H1 (cell line): ENCODE results near the gene RAG2. TPM values are rescaled to one million over a fixed set of nuclear protein-coding genes. Genes with fewer than 3 reads are reported as not detected.

ENCODE experiments used
- CTCF ChIA-PET: fragments of 300-600 bp; sonication (Branson Sonifier 250); formaldehyde crosslinking; loops from one replicate; lab custom pipeline; 2021; ENCODE audit not compliant: partially characterized antibody; lab: Charles Lee
- POLR2A ChIA-PET: fragments of 300-600 bp; sonication (Branson Sonifier 250); formaldehyde crosslinking; loops from one replicate; lab custom pipeline; 2021; ENCODE audit warnings: inconsistent platforms; ENCODE audit not compliant: partially characterized antibody; lab: Charles Lee
- DNase-seq, 2 experiments: peaks; one replicate each; pipeline versions ENCODE4 v3.0.0 to v3.0.0-alpha.2; 2010 to 2022; ENCODE audit warnings: low spot score in 2 of 2, low read depth in 1 of 2, mixed read lengths in 1 of 2
- FAIRE-seq: peaks from 2 replicates; lab custom pipeline; 2011; peaks lifted over from hg19 to GRCh38; lab: Jason Lieb, UNC
- H2AFZ ChIP-seq: 2 replicates; pipeline ENCODE4 v1.8.1; 2012; ENCODE audit warnings: low read length, inconsistent platforms
- H2AK5ac ChIP-seq: 2 replicates; pipeline ENCODE4 v1.6.1; 2013; ENCODE audit warnings: low read depth, low read length
- H2BK120ac ChIP-seq: replicated peaks from 2 replicates; pipeline ENCODE3; 2013; ENCODE audit warnings: low read depth, low read length, inconsistent platforms
- H2BK12ac ChIP-seq: 2 replicates; pipeline ENCODE4 v1.6.1; 2013; ENCODE audit warnings: low read depth, low read length
- H2BK15ac ChIP-seq: 2 replicates; pipeline ENCODE4 v1.6.1; 2013; ENCODE audit warnings: low read length
- H2BK20ac ChIP-seq: 2 replicates; pipeline ENCODE4 v1.6.1; 2013; ENCODE audit warnings: low read length
- H2BK5ac ChIP-seq: 2 replicates; pipeline ENCODE4 v1.6.1; 2013; ENCODE audit warnings: low read depth, low read length
- H3K14ac ChIP-seq: 2 replicates; pipeline ENCODE4 v1.6.1; 2013; ENCODE audit warnings: inconsistent platforms; ENCODE audit not compliant: insufficient read length
- H3K18ac ChIP-seq: 2 replicates; pipeline ENCODE4 v1.6.1; 2013; ENCODE audit warnings: low read length; ENCODE audit errors: extremely low read depth
- H3K23ac ChIP-seq: 2 replicates; pipeline ENCODE4 v1.6.1; 2013; ENCODE audit warnings: inconsistent platforms; ENCODE audit not compliant: insufficient read length
- H3K23me2 ChIP-seq: 2 replicates; pipeline ENCODE4 v1.6.1; 2013; ENCODE audit warnings: low read depth, low read length
- H3K27ac ChIP-seq: 2 replicates; pipeline ENCODE4 v1.6.1; 2011; ENCODE audit warnings: low read depth, low read length, inconsistent platforms
- H3K27me3 ChIP-seq, 4 experiments: replicated peaks in 1 of 4; 1 replicate in 1 of 4; 2 replicates in 3 of 4; pipeline versions ENCODE4 v1.6.1 to v1.8.1; 2011 to 2013; ENCODE audit warnings: low read length in 3 of 4, mild to moderate bottlenecking in 3 of 4, inconsistent platforms in 2 of 4, mixed read lengths in 2 of 4, moderate library complexity in 1 of 4; ENCODE audit not compliant: control insufficient read depth in 3 of 4, insufficient read depth in 3 of 4; ENCODE audit errors: extremely low read depth in 1 of 4
- H3K36me3 ChIP-seq, 4 experiments: 2 replicates each; pipeline versions ENCODE4 v1.6.1 to v1.8.1; 2011 to 2013; ENCODE audit warnings: mild to moderate bottlenecking in 4 of 4, low read length in 3 of 4, moderate library complexity in 2 of 4, control low read depth in 1 of 4, inconsistent platforms in 1 of 4; ENCODE audit not compliant: insufficient read depth in 4 of 4, control insufficient read depth in 2 of 4
- H3K4ac ChIP-seq: replicated peaks from 2 replicates; pipeline ENCODE3; 2013; ENCODE audit warnings: low read length, low read depth, mixed read lengths, inconsistent platforms; ENCODE audit not compliant: insufficient read length
- H3K4me1 ChIP-seq, 4 experiments: replicated peaks in 1 of 4; 1 replicate in 1 of 4; 2 replicates in 3 of 4; pipeline versions ENCODE4 v1.6.1 to v1.8.1; 2011 to 2013; ENCODE audit warnings: low read length in 3 of 4, inconsistent platforms in 2 of 4, mixed read lengths in 1 of 4; ENCODE audit not compliant: insufficient read depth in 4 of 4, control insufficient read depth in 3 of 4
- H3K4me2 ChIP-seq, 2 experiments: 2 replicates each; pipeline versions ENCODE4 v1.6.1 to v1.8.1; 2011 to 2013; ENCODE audit warnings: low read depth in 2 of 2, low read length in 2 of 2, control low read depth in 1 of 2, inconsistent platforms in 1 of 2, mild to moderate bottlenecking in 1 of 2; ENCODE audit not compliant: insufficient read depth in 1 of 2
- H3K4me3 ChIP-seq, 4 experiments: fragments of 200-600, 300-600 bp in 1 of 4; sonication (generic), shearing (Covaris generic), sonication (Bioruptor Twin) in 1 of 4; 2 replicates each; pipeline versions ENCODE4 v1.5.1 to v1.8.1; 2011 to 2016; ENCODE audit warnings: low read length in 4 of 4, low read depth in 3 of 4, control low read depth in 2 of 4, inconsistent platforms in 2 of 4, mild to moderate bottlenecking in 2 of 4, mixed read lengths in 1 of 4, moderate library complexity in 1 of 4; ENCODE audit not compliant: insufficient read depth in 2 of 4; ENCODE audit errors: extremely low read depth in 1 of 4
- H3K56ac ChIP-seq: replicated peaks from 2 replicates; pipeline ENCODE3; 2013; ENCODE audit warnings: low read depth, mild to moderate bottlenecking, mixed read lengths, low read length, inconsistent platforms; ENCODE audit not compliant: insufficient read length
- H3K79me1 ChIP-seq: 2 replicates; pipeline ENCODE4 v1.6.1; 2013; ENCODE audit warnings: low read depth, low read length, control low read depth
- H3K79me2 ChIP-seq, 2 experiments: 2 replicates each; pipeline versions ENCODE4 v1.6.1 to v1.8.1; 2012 to 2013; ENCODE audit warnings: low read length in 2 of 2, mild to moderate bottlenecking in 2 of 2, inconsistent platforms in 1 of 2; ENCODE audit not compliant: insufficient read depth in 2 of 2, control insufficient read depth in 1 of 2
- H3K9ac ChIP-seq, 4 experiments: replicated peaks in 1 of 4; 1 replicate in 1 of 4; 2 replicates in 3 of 4; pipeline versions ENCODE4 v1.6.1 to v1.8.1; 2011 to 2013; ENCODE audit warnings: low read depth in 3 of 4, low read length in 3 of 4, control low read depth in 2 of 4, mild to moderate bottlenecking in 2 of 4, moderate library complexity in 2 of 4, inconsistent platforms in 1 of 4; ENCODE audit errors: extremely low read depth in 1 of 4
- H3K9me3 ChIP-seq, 2 experiments: 2 replicates each; pipeline versions ENCODE4 v1.6.1 to v1.8.1; 2012 to 2013; ENCODE audit warnings: mild to moderate bottlenecking in 2 of 2, moderate library complexity in 2 of 2, control low read depth in 1 of 2, inconsistent platforms in 1 of 2, low read depth in 1 of 2, low read length in 1 of 2, mixed read lengths in 1 of 2; ENCODE audit not compliant: insufficient read depth in 2 of 2
- H4K20me1 ChIP-seq, 2 experiments: replicated peaks in 1 of 2; 2 replicates each; pipeline versions ENCODE3 to v1.8.1; 2011 to 2013; ENCODE audit warnings: inconsistent platforms in 2 of 2, low read length in 2 of 2, mild to moderate bottlenecking in 1 of 2; ENCODE audit not compliant: insufficient read depth in 2 of 2, control insufficient read depth in 1 of 2
- H4K5ac ChIP-seq: 2 replicates; pipeline ENCODE4 v1.6.1; 2013; ENCODE audit warnings: low read length, low read depth, mixed read lengths, inconsistent platforms; ENCODE audit not compliant: insufficient read length
- H4K8ac ChIP-seq: 2 replicates; pipeline ENCODE4 v1.8.0; 2013; ENCODE audit warnings: mild to moderate bottlenecking, moderate library complexity, low read length, inconsistent platforms; ENCODE audit not compliant: insufficient read depth; ENCODE audit errors: extremely low read depth
- H4K91ac ChIP-seq: replicated peaks from 2 replicates; pipeline ENCODE3; 2013; ENCODE audit warnings: low read length, mixed read lengths, inconsistent platforms; ENCODE audit not compliant: insufficient read length
- JUN ChIP-seq: IDR thresholded peaks from 2 replicates; pipeline ENCODE4 v1.6.1; 2011; ENCODE audit warnings: low read depth, mild to moderate bottlenecking, improper control_type of control experiment, low read length
- PHF8 ChIP-seq: fragments of 200-600 bp; sonication (generic); conservative IDR thresholded peaks from 2 replicates; pipeline ENCODE4 v1.7.1; 2012; ENCODE audit warnings: low read depth, mild to moderate bottlenecking, inconsistent platforms, low read length, moderate library complexity
- TBP ChIP-seq: IDR thresholded peaks from 2 replicates; pipeline ENCODE4 v1.6.1; 2011; ENCODE audit warnings: low read depth, low read length, improper control_type of control experiment
- TEAD4 ChIP-seq: IDR thresholded peaks from 2 replicates; pipeline ENCODE4 v1.6.1; 2012; ENCODE audit warnings: low read depth, low read length, inconsistent platforms, mixed read lengths
- ZNF274 ChIP-seq: IDR thresholded peaks from 2 replicates; pipeline ENCODE4 v1.7.0; 2012; ENCODE audit warnings: low read length, borderline replicate concordance; ENCODE audit errors: extremely low read depth
- WGBS, 2 experiments: shearing (Covaris generic) in 1 of 2; methylation state at CpG; one replicate each; pipeline versions ENCODE4 v1.1.6 to v1.1.7; 2013 to 2015; ENCODE audit warnings: low lambda C conversion rate in 2 of 2, mixed read lengths in 2 of 2, inconsistent platforms in 1 of 2, low coverage in 1 of 2, missing lambda C conversion rate in 1 of 2; ENCODE audit not compliant: insufficient replicate concordance in 2 of 2, insufficient coverage in 1 of 2, insufficient read length in 1 of 2; ENCODE audit errors: extremely low coverage in 1 of 2, missing lambda C conversion rate in 1 of 2; 5-methylcytosine and 5-hydroxymethylcytosine counted together
- long read RNA-seq, 2 experiments: library from RNA in 1 of 2; library from capped mRNA in 1 of 2; stranded (forward); transcript quantifications; one replicate each; pipeline ENCODE4 v2.0.0, GENCODE V29; 2021; ENCODE audit warnings: inconsistent platforms in 1 of 2
- polyA minus RNA-seq, 3 experiments: library from RNA; depleted of rRNA, polyadenylated mRNA; stranded (reverse); fragments of >200 nt; gene quantifications; 1 replicate in 2 of 3; 2 replicates in 1 of 3; pipeline ENCODE4 v1.2.3, GENCODE V29; 2011
- polyA plus RNA-seq, 7 experiments: library from polyadenylated mRNA; depleted of rRNA in 3 of 7; stranded (reverse) in 5 of 7; unstranded in 2 of 7; fragments of >200 nt in 5 of 7; fragments of 200-250 nt in 2 of 7; gene quantifications; 1 replicate in 5 of 7; 2 replicates in 1 of 7; 4 replicates in 1 of 7; pipeline versions ENCODE4 v1.2.1 to v1.2.3, GENCODE V29; 2011 to 2013; ENCODE audit warnings: missing spikeins in 2 of 7, mixed read lengths in 2 of 7
- total RNA-seq: library from RNA; stranded (reverse); fragmentation: NEBNext Ultra II Directional; extraction: Animal tissue kit (Norgen Biotek cat#: 25700); gene quantifications from 2 replicates; pipeline ENCODE4 v1.2.1, GENCODE V29; 2021

Gene RAG2
- total RNA-seq (not detected in 2 replicates), polyA plus RNA-seq (2011; rRNA removed) (not detected in 2 replicates), polyA minus RNA-seq (2011; rRNA and poly(A)+ RNA removed) (not detected in 2 replicates)
- polyA plus RNA-seq (2011; cell fraction: cytosol; rRNA removed): not detected
- polyA plus RNA-seq (2011; cell fraction: nucleus; rRNA removed): not detected
- polyA plus RNA-seq (2012, experiment 1 of 2): not detected in 4 replicates
- polyA plus RNA-seq (2012, experiment 2 of 2): not detected
- polyA plus RNA-seq (2013, experiment 1 of 2): not detected
- polyA plus RNA-seq (2013, experiment 2 of 2): not detected
- not detected for polyA minus RNA-seq (2011; cell fraction: cytosol; rRNA and poly(A)+ RNA removed)
- polyA minus RNA-seq (2011; cell fraction: nucleus; rRNA and poly(A)+ RNA removed): 0.30 TPM
- long read RNA-seq, experiment 1: 0 reads
- long read RNA-seq, experiment 2: 0 reads

DNA sequence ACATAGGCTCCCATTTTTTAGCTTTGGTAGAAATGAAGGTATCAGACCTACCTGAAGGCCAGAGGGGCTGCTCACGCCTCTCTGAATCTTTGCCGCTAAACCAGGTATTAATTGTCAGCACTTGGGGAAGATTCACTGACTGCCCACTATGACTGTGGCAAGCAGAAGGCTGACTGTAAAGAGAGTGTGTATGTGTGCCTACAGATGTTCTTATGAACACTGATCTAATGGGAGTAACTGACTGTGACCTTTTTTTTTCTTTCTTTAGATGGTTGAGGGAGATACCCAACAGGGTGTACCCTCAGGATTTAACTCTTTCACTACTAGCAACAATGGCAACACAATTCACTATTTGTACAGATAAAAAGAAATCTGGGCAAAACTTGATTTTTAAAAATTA, at the start of gene RAG2:
Gene RAG2, minus strand, starts transcription at position 186 of the 400 bp plus-strand sequence. CDS start 4,068 bp downstream, outside the sequence.
- 93% methylated on average over 2 of the region's 2 CpGs; no CpG with 5 or more reads in 1 of the 2 experiments for WGBS, 2 experiments
- CTCF ChIA-PET: no interaction called here
- TF ChIP-seq TEAD4 (no peak), ZNF274 (no peak), JUN (no peak), TBP (no peak), PHF8 (no peak)
- TF ChIP-seq, all 59 proteins: peak for 0

More for the DNA sequence above, at the start of gene RAG2:
- Histone ChIP-seq H3K14ac (no peak within 1 kb of the TSS), H3K23ac (no peak within 1 kb of the TSS), H3K4me1 (no peaks in the 10 kb centered on the region; a peak in 1 of 7 replicates), H3K18ac (no peak within 1 kb of the TSS), H3K4me2 (no peak within 1 kb of the TSS), H2BK20ac (no peak within 1 kb of the TSS), H4K91ac (no peak within 1 kb of the TSS), H3K27ac (no peak within 1 kb of the TSS), H2BK5ac (no peak within 1 kb of the TSS), H3K9me3 (no peaks in the 10 kb centered on the region), H3K4ac (no peak within 1 kb of the TSS), H4K20me1 (no peaks in the 10 kb centered on the region), H3K79me1 (no peaks in the 10 kb centered on the region; the same call in 1 of the 2 replicates), H2BK15ac (no peak within 1 kb of the TSS), H3K4me3 (no peak within 1 kb of the TSS), H2BK12ac (no peak within 1 kb of the TSS), H3K9ac (no peak within 1 kb of the TSS), H2AFZ (no peak within 1 kb of the TSS), H3K56ac (no peak within 1 kb of the TSS), H3K79me2 (0 out of 4 replicates have a peak, but pooled peaks cover 0 to 2% of the 10 kb centered on the region in 2 experiments), H3K27me3 (no peaks in the 10 kb centered on the region), H2AK5ac (no peak within 1 kb of the TSS), H3K23me2 (peaks cover 2% of the 10 kb centered on the region; the same call in 1 of the 2 replicates), H4K8ac (no peak within 1 kb of the TSS), H3K36me3 (no peaks in the 10 kb centered on the region), H2BK120ac (no peak within 1 kb of the TSS), H4K5ac (no peak within 1 kb of the TSS)
- DNase-seq (no peak), FAIRE-seq (no peak)
- POLR2A ChIA-PET: interaction anchor here (0.7 kb wide), 1 partner anchor 30 kb away, joined by 3 read pairs; no protein-coding TSS in a partner anchor
